ENCODE measurements around the gene KIAA0319L.

- TF ChIP-seq EZH2 (IDR thresholded peaks at IDR 0.05): no peak
- no peak for TF ChIP-seq POLR2AphosphoS5 (IDR thresholded peaks at IDR 0.05; ENCODE audit: borderline replicate concordance, low read depth, low read length)
Observed at GRCh38 chr1:35539073-35539823, 18.0 kb downstream of the KIAA0319L start.
